ENCODE measurements around the gene CUX1.

DNA sequence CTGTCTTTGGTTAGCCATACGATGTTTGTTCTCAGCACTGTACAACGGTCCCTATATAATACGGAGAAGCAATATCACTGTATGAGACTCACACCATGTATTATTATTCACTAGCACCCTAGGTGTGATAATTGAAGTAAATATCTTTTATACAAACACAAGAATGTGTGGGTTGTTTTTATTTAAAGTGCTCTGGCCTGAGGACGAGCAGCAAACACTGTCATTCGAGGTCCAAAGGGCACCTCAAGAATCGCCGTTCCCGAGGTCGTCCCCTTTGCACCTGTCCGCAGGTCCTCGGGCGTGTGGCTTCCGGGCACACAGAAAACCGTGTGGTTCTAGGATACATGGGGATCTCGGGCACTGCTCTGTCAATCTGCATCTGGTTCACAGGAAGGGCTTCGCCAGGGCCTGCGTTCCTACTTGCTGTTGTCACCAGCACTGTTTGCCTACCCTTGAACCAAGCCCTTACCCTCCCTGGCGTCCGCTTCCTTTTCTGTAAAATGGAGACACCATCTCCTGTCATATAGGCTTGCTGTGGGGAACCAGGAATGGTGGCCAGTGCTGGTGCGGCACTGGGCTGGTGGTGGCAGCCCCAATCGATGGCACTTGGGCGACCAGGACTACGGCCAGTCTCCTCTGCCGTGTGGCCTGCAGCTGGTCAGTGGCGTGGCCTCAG, 440.8 kb downstream of the CUX1 start:
- TF ChIP-seq EZH2 (IDR thresholded peaks at IDR 0.05; ENCODE audit: borderline replicate concordance, insufficient read depth, low read depth, low read length, poor library complexity, severe bottlenecking), result no peak
- TF ChIP-seq, protein P1, sequence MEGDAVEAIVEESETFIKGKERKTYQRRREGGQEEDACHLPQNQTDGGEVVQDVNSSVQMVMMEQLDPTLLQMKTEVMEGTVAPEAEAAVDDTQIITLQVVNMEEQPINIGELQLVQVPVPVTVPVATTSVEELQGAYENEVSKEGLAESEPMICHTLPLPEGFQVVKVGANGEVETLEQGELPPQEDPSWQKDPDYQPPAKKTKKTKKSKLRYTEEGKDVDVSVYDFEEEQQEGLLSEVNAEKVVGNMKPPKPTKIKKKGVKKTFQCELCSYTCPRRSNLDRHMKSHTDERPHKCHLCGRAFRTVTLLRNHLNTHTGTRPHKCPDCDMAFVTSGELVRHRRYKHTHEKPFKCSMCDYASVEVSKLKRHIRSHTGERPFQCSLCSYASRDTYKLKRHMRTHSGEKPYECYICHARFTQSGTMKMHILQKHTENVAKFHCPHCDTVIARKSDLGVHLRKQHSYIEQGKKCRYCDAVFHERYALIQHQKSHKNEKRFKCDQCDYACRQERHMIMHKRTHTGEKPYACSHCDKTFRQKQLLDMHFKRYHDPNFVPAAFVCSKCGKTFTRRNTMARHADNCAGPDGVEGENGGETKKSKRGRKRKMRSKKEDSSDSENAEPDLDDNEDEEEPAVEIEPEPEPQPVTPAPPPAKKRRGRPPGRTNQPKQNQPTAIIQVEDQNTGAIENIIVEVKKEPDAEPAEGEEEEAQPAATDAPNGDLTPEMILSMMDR (IDR thresholded peaks at IDR 0.05), result no peak
